Epithelial cell of prostate (primary cell): ENCODE results near the gene RMC1.
"Not testable (repeated sequence)": the region's sequence is repeated elsewhere in the genome, so short reads cannot be mapped to it uniquely, and the experiment has no call there.

ENCODE experiments used
- DNase-seq: peaks from one replicate; pipeline ENCODE4 v3.0.0-alpha.2; 2011; ENCODE audit warnings: low read depth, low spot score
- H3K27ac ChIP-seq: fragments of 450-650 bp; 2 replicates; pipeline ENCODE4 v1.5.1; 2017; ENCODE audit warnings: mild to moderate bottlenecking

Gene RMC1

GRCh38 chr18:23551978-23552377 is 48.7 kb downstream of the RMC1 start:
- no peak for DNase-seq
- peak overlapping the region; percentile 30 for H3K27ac ChIP-seq

GRCh38 chr18:23552505-23552904 is 49.2 kb downstream of the RMC1 start:
- H3K27ac ChIP-seq: no peak overlapping the region
- DNase-seq: no peak

DNA sequence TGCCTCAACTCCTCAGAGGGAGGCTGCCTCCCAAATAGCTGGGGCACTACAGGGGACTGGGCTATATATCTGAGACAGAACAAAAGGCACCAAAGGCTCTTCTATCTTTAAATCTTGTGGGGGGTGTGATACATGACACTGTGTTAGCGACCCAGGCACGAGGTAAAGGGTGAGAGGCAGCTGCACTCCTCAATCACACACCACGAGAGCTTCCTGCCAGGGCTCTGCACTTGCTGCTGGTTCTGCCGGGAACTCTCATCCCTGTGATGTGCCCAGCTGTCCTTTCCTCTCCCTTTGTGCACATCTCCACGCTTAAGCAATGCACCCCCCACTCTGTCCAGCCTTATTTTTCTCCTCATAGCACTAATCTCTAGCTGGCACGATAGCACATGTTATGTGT is 50.6 kb downstream of the RMC1 start:
- DNase-seq: no peak

GRCh38 chr18:23556145-23556780 is 53.0 kb downstream of the RMC1 start:
- H3K27ac ChIP-seq: no peak overlapping the region
- no peak for DNase-seq

More for the DNA sequence above, 50.6 kb downstream of the RMC1 start:
- H3K27ac ChIP-seq: no peak overlapping the region

DNA sequence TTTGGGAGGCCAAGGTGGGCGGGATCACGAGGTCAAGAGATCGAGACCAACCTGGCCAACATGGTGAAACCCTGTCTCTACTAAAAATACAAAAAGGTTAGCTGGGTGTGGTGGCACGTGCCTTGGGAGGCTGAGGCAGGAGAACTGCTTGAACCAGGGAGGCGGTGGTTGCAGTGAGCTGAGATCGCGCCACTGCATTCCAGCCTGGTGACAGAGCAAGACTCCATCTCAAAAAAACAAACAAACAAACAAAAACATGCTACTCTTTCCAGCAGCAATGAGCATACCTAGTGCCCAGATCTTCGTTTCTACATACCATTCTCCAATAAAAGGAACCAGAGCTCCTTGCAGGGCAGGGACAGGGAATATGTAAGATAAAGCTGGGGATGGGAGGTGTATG is 54.2 kb downstream of the RMC1 start:
- not testable (repeated sequence) for DNase-seq, H3K27ac ChIP-seq

GRCh38 chr18:23560186-23560585 is 56.9 kb downstream of the RMC1 start:
- no peak overlapping the region for H3K27ac ChIP-seq
- DNase-seq: no peak

DNA sequence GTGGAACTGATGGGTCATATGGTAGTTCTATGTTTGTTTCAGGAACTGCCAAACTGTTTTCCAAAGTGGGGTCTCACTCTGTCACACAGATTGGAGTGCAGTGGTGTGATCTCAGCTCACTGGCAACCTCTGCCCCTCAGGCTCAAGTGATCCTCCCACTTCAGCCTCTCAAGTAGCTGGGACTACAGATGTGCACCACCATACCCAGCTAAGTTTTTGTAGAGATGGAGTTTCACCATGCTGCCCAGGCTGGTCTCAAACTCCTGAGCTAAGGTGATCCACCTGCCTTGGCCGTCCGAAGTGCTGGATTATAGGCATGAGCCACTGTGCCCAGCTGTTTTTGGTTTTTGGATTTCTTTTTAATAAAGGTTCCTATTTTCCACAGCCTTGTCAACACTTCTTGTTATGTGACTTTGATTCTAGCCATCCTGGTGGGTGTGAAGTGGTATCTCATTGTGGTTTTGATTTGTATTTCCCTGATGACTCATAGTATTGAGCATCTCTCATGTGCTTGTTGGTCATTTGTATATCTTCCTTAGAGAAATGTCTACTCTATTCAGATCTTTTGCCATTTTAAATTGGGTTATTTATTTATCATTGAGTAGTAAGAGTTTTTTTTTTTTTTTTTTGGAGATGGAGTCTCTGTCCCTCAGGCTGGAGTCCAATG is 60.2 kb downstream of the RMC1 start:
- H3K27ac ChIP-seq: peak overlapping the region; percentile 28
- no peak for DNase-seq

DNA sequence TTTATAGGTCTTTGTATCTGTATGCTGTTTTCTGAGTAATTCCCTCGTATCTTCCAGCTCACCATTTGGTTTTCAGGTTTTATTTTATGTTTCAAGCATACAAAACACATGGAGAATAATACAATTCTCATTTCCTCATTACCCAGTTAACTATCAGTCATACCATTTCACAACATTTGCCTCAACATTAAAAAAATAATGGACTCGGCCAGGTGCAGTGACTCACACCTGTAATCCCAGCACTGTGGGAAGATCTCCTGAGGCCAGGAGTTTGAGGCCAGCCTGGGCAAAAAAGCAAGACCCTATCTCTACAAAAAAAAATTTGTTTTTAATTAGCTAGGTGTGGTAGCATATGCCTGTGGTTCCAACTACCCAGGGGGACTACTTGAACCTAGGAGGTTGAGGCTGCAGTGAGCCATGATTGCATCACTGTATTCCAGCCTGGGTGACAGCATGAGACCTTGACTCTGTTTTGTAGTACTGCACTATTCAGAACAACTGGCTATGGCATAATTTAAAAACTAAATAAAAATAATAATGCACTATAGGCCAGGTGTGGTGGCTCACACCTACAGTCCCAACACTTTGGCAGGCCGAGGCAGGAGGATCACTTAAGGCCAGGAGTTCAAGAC is 62.7 kb downstream of the RMC1 start:
- no peak for DNase-seq
- peak overlapping the region; percentile 39 for H3K27ac ChIP-seq

DNA sequence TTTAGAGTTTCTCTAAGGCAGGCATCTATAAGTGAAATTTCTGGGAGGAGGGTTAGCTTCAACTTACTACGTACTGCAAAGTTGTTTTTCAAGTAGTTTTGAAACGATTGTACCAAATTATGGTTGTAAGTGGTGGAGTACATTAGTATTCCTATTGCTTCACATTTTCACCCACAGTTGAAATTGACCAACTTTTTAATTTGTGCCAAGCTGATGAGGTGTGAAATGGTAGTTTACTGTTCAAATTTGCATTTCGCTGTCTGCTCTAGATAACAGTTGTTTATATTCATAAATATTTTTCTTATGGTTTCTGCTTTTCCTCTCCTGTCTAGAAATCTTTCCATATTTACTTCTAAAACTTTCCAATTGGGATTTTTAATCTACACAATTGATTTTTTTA is 64.4 kb downstream of the RMC1 start:
- DNase-seq: no peak
- H3K27ac ChIP-seq: no peak overlapping the region

- no peak for DNase-seq
- no peak overlapping the region for H3K27ac ChIP-seq
Observed at GRCh38 chr18:23568281-23569138, 65.2 kb downstream of the RMC1 start.

- DNase-seq: no peak
- H3K27ac ChIP-seq: no peak overlapping the region
Observed at GRCh38 chr18:23569299-23570063, 66.2 kb downstream of the RMC1 start.

GRCh38 chr18:23570912-23571504 is 67.7 kb downstream of the RMC1 start:
- H3K27ac ChIP-seq: no peak overlapping the region

GRCh38 chr18:23572012-23572411 is 68.7 kb downstream of the RMC1 start:
- no peak for DNase-seq
- no peak overlapping the region for H3K27ac ChIP-seq

More at GRCh38 chr18:23570912-23571504, 67.7 kb downstream of the RMC1 start:
- DNase-seq: no peak

GRCh38 chr18:23572570-23572969 is 69.3 kb downstream of the RMC1 start:
- no peak overlapping the region for H3K27ac ChIP-seq
- DNase-seq: no peak

GRCh38 chr18:23573020-23573419 is 69.7 kb downstream of the RMC1 start:
- no peak overlapping the region for H3K27ac ChIP-seq

DNA sequence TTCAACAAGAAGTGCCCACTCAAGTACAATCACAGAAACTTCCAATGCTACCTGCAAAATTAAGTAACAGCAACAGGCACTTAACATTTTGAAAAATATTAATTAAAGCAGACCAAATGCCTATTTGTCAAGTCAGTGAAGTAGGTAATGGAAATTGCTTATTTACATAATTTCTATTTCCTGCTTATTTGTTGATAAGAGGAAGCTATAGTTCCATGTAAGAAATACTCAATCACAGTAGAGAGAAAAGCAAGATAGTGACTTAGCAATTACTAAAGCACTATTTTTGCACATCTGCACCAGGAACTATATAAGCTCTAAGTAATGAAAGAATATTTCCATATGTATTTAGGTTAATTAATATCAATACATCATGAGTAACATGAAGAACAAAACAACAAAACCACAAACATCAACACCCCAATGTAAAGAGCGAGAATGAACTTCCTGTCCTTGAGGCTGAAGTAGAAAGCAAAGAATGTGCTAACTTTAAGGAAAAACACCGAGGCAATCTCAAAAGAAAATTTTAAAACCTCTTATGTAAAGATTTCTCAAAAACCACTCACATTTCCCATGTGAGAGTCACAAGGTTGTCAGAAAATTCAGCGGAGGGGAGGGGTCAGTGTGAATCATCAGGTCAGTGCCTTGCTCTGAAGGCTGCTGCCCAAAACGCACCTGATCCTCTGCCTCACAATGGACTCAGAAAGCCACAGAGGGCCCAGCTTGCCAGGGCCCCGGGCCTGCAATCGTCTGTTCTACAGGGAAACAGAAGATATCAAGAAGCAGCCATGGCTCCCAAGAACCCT is 70.5 kb downstream of the RMC1 start:
- peak overlapping the region; percentile 61 for H3K27ac ChIP-seq
- no peak for DNase-seq

More at GRCh38 chr18:23573020-23573419, 69.7 kb downstream of the RMC1 start:
- DNase-seq: no peak

DNA sequence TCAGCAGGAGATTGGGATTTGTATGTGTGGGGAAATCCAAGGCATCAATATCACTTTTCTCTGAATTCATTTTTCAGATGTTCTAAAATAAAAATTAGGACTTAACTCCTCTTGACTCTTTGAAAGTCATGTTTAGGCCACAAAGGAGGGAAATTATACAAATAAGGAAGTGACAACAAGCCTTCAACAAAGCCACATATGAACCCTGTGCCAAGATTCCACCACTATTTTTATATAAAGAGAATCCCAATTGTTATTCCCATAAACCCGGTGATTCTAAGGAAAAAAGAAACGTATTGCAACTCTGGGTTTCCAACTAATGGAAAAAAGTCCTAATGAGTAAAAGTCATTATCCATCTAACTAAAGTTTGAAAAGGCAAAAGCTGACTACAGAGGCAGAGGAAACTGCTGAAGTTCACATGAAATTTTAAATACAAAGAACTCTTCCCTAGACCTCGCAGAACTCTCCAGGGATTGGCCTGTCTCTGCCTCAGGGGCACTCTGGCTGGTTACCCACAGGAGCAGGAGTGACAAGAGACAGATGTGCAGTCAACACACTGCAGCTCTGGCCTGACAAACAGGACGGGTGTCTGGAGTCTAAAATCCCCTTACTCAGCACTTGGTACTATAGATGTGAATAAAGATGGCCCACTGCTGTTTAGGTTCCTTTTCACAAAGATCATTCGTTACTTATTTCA is 71.4 kb downstream of the RMC1 start:
- H3K27ac ChIP-seq: peak overlapping the region; percentile 61
- DNase-seq: no peak

DNA sequence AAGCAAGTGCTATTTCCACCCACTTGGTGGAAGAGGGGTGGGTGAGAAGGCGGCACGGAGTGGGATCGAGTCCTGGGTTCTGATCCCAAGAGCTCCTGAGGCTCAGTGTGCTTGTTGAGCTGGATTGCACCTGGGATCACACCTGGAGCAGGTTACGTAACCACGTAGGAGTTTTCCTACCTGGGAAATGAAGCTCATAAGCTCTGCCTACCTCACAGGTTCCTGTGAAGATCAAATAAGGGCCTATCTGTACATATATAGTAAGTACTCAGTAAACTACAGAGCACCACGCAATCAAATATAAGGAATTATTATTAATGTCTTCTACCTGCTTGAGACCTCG is 72.0 kb downstream of the RMC1 start:
- H3K27ac ChIP-seq: peak overlapping the region; percentile 61
- DNase-seq: no peak
